ENCODE data around the gene HBD. TPM values are rescaled to one million over a fixed set of nuclear protein-coding genes. Genes with fewer than 3 reads are reported as not detected.

The HBD gene
- total and polyA plus RNA-seq, 9 of the 15 experiments (the other 6 are each of a cell fraction or from before 2014, with no cell fraction given): 11.8 to 169 (median 36.0) TPM

- TF ChIP-seq POLR2AphosphoS5 (IDR thresholded peaks at IDR 0.05; ENCODE audit: control insufficient read depth, insufficient read depth, low read depth, low read length): peak; percentile 81
- TF ChIP-seq CBFA2T2 (conservative IDR thresholded peaks at IDR 0.05): peak; percentile 83
- peak; percentile 64 for TF ChIP-seq GATA2 (CRISPR knock-in tag; IDR thresholded peaks at IDR 0.05)
- TF ChIP-seq HMBOX1 (IDR thresholded peaks at IDR 0.05): peak; percentile 71; the same call in 1 of the 2 replicates
- peak; percentile 69; the same call in 1 of the 2 replicates for TF ChIP-seq ZBTB2 (IDR thresholded peaks at IDR 0.05)
- peak; percentile 59 for TF ChIP-seq MEIS2 (IDR thresholded peaks at IDR 0.05; ENCODE audit: partially characterized antibody)
- peak; percentile 66; the same call in 1 of the 2 replicates for TF ChIP-seq JUND (IDR thresholded peaks at IDR 0.05; ENCODE audit: borderline replicate concordance, low read depth, low read length)
- TF ChIP-seq JUND (tag; IDR thresholded peaks at IDR 0.05; ENCODE audit: borderline replicate concordance, low read depth, low read length): peak; percentile 83; the same call in 2 of the 3 replicates
- no peak for TF ChIP-seq ATF6 (CRISPR knock-in tag; IDR thresholded peaks at IDR 0.05)
- peak; percentile 5 to 88; a peak in 3 of 4 replicates for TF ChIP-seq MLLT1 (IDR thresholded peaks at IDR 0.05)
- no peak for TF ChIP-seq SRSF9 (IDR thresholded peaks at IDR 0.05; ENCODE audit: borderline replicate concordance, low read depth, low read length)
- no peak for TF ChIP-seq XRCC3 (IDR thresholded peaks at IDR 0.05)
- no peak for TF ChIP-seq KLF10 (CRISPR knock-in tag; IDR thresholded peaks at IDR 0.05)
- no peak for TF ChIP-seq IRF1 (CRISPR knock-in tag; IDR thresholded peaks at IDR 0.05; ENCODE audit: borderline replicate concordance)
- TF ChIP-seq ZNF212 (CRISPR knock-in tag; IDR thresholded peaks at IDR 0.05): no peak
- peak; percentile 75 for TF ChIP-seq PML (IDR thresholded peaks at IDR 0.05; ENCODE audit: low read length)
- TF ChIP-seq PREB (CRISPR knock-in tag; IDR thresholded peaks at IDR 0.05): no peak
- TF ChIP-seq DLX4 (CRISPR knock-in tag; IDR thresholded peaks at IDR 0.05): no peak
Observed at GRCh38 chr11:5275369-5276110, 41.3 kb upstream of the HBD start (continued).

Data from K562 (cell line).